ENCODE data around the gene HIVEP3.

DNA sequence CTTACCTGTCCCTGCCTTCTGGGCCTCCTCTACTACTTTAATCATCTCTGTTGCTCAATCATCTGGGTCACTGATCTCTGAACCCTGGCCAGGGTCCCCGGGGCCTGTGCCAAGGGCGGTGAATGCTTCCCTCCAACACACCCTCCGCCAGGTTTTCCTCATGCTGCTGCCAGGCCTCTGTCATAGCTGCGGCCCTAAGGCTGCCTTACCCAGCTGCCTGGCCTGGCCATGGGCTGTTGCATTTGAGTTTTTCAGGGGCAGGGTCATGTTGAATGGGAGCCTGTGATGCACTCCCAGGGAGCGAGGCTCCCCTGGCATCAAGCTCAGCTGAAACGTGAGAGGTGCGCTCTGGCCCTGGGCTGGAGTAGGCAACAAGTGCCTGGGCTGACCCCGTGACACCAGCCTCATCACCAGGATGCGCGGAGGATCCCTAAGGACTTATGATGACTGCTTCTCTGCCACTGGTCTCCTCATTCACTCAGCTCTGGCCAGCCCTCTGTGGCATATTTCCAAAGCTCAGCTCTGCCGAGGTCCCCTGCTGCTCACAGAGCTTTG, 441.8 kb downstream of the HIVEP3 start:
- TF ChIP-seq, protein P1, sequence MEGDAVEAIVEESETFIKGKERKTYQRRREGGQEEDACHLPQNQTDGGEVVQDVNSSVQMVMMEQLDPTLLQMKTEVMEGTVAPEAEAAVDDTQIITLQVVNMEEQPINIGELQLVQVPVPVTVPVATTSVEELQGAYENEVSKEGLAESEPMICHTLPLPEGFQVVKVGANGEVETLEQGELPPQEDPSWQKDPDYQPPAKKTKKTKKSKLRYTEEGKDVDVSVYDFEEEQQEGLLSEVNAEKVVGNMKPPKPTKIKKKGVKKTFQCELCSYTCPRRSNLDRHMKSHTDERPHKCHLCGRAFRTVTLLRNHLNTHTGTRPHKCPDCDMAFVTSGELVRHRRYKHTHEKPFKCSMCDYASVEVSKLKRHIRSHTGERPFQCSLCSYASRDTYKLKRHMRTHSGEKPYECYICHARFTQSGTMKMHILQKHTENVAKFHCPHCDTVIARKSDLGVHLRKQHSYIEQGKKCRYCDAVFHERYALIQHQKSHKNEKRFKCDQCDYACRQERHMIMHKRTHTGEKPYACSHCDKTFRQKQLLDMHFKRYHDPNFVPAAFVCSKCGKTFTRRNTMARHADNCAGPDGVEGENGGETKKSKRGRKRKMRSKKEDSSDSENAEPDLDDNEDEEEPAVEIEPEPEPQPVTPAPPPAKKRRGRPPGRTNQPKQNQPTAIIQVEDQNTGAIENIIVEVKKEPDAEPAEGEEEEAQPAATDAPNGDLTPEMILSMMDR (IDR thresholded peaks at IDR 0.05), result no peak
- TF ChIP-seq, protein P2, sequence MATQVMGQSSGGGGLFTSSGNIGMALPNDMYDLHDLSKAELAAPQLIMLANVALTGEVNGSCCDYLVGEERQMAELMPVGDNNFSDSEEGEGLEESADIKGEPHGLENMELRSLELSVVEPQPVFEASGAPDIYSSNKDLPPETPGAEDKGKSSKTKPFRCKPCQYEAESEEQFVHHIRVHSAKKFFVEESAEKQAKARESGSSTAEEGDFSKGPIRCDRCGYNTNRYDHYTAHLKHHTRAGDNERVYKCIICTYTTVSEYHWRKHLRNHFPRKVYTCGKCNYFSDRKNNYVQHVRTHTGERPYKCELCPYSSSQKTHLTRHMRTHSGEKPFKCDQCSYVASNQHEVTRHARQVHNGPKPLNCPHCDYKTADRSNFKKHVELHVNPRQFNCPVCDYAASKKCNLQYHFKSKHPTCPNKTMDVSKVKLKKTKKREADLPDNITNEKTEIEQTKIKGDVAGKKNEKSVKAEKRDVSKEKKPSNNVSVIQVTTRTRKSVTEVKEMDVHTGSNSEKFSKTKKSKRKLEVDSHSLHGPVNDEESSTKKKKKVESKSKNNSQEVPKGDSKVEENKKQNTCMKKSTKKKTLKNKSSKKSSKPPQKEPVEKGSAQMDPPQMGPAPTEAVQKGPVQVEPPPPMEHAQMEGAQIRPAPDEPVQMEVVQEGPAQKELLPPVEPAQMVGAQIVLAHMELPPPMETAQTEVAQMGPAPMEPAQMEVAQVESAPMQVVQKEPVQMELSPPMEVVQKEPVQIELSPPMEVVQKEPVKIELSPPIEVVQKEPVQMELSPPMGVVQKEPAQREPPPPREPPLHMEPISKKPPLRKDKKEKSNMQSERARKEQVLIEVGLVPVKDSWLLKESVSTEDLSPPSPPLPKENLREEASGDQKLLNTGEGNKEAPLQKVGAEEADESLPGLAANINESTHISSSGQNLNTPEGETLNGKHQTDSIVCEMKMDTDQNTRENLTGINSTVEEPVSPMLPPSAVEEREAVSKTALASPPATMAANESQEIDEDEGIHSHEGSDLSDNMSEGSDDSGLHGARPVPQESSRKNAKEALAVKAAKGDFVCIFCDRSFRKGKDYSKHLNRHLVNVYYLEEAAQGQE (IDR thresholded peaks at IDR 0.05; ENCODE audit: insufficient read depth in 1 of 2, low read depth in 2 of 2, low read length in 1 of 2), result no peak
- no peak for TF ChIP-seq POLR2AphosphoS5 (IDR thresholded peaks at IDR 0.05; ENCODE audit: low read depth, low read length)
- no peak for TF ChIP-seq SIN3A (IDR thresholded peaks at IDR 0.05; ENCODE audit: borderline replicate concordance, insufficient read depth, low read depth, low read length)

All from Panc1 (cell line).